NT2/D1 (cell line): ENCODE results near the gene LSAMP.

Experiments
- YY1 ChIP-seq: IDR thresholded peaks from 2 replicates; pipeline ENCODE4 v1.6.1; 2011; ENCODE audit not compliant: insufficient read length, insufficient read depth
- ZNF274 ChIP-seq: IDR thresholded peaks from 2 replicates; pipeline ENCODE4 v1.6.1; 2011; ENCODE audit warnings: mild to moderate bottlenecking, low read depth, low read length

DNA sequence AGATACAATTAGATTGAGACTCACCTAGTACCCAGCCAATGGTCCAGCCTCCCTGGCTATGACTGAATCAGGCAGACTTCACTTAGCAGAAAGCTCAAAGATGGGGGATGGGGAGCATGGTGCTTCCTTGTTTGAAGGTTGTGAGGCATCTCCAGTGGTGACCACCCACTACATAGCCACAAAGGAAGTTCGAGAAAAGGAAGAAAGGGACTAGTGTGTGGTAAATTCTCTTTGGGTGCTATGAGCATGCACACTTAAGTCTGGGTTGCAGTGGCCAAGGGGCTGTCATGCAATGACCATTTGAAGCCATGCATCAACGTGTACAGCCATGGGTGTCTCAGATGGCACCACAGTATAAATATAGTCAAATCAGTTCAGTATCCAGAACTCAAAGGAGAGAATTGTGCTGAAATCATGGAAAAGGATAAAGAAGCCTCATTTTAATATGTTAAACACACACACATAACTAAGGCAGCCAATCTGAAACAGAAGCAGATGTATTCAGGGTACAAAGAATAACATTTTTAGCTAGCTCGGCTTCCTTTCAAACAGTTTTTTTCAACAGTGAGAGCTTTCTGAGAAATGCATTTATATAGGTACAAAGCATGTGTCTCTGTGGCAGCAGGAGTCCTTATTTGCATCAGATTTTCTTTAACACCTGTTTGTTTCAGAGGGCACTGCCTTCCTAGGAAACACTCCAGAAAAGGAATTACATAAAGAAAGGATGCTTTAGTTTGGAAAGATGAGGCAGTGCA is 546.5 kb downstream of the LSAMP start:
- no peak for TF ChIP-seq YY1
- no peak for TF ChIP-seq ZNF274
